Measurements from ENCODE around the gene ZNF217. TPM values are rescaled to one million over a fixed set of nuclear protein-coding genes. Genes with fewer than 3 reads are reported as not detected.

The ZNF217 gene
- total and polyA plus RNA-seq, 10 of the 15 experiments (the other 5 are each of a cell fraction or from before 2014, with no cell fraction given) = 8.5 to 76.6 (median 40.6) TPM

- TF ChIP-seq BCLAF1 (IDR thresholded peaks at IDR 0.05) = no peak
- 0 out of 2 replicates have a peak, but pooled peaks have one; percentile 29 for TF ChIP-seq TAF1 (IDR thresholded peaks at IDR 0.05; ENCODE audit: borderline replicate concordance, low read depth, low read length)
- TF ChIP-seq ZNF687 (IDR thresholded peaks at IDR 0.05) = peak; percentile 16; the same call in 1 of the 2 replicates
- peak; percentile 52 for TF ChIP-seq IKZF1 (conservative IDR thresholded peaks at IDR 0.05)
- TF ChIP-seq ZBED1 (IDR thresholded peaks at IDR 0.05; ENCODE audit: borderline replicate concordance) = peak; percentile 40; the same call in 1 of the 2 replicates
- TF ChIP-seq TCF7 (IDR thresholded peaks at IDR 0.05; ENCODE audit: borderline replicate concordance) = no peak
- 0 out of 2 replicates have a peak, but pooled peaks have one; percentile 11 for TF ChIP-seq ZNF592 (IDR thresholded peaks at IDR 0.05)
Observed at GRCh38 chr20:53609491-53610445, 16.1 kb upstream of the ZNF217 start (continued).

Data from GM12878 (cell line).